ENCODE measurements around the gene PDE4B.

PDE4B gene

DNA sequence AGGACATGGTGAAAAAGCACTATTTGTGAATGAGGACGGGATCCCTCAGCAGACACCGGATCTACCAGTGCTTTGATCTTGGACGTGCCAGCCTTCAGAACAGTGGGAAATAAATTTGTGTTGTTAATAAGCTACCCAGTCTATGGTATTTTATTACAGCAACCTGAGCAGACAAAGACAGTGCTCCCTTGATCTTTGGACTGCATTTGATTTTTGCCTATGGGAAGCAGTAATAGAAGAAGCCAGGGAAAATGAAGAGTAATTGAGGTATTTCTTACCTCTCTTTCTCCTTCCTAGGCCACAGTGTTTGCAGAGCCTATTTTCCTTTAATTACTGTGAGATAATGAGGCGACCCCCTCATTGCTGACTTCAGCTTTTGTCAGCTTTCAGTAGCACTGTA is 87.9 kb downstream of the PDE4B start:
- in situ Hi-C loops (cut with MboI; ENCODE audit: low sequenced_read_pairs): no loop called here

GRCh38 chr1:65881067-65881594 is 88.4 kb downstream of the PDE4B start:
- in situ Hi-C loops (cut with MboI; ENCODE audit: low sequenced_read_pairs): no loop called here

DNA sequence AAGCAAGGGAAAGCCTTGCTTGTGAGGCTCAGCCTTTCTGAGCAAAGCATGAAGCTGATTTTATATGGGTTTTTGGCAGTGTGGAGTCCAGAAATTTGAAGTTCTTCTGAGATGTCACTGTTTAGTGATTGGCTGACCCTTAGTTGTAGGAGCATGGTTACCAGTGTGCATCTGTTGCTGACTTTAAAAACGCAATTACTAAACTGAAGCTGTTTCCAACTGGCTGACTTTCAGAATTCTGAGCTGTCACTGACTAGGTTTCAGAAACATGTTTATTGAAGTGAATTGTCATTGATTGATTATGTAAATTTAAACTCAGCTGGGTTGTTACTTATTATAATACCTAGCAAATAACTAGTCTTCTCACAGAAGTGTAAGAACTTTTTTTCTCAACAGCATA is 89.4 kb downstream of the PDE4B start:
- in situ Hi-C loops (cut with MboI; ENCODE audit: low sequenced_read_pairs): no loop called here

DNA sequence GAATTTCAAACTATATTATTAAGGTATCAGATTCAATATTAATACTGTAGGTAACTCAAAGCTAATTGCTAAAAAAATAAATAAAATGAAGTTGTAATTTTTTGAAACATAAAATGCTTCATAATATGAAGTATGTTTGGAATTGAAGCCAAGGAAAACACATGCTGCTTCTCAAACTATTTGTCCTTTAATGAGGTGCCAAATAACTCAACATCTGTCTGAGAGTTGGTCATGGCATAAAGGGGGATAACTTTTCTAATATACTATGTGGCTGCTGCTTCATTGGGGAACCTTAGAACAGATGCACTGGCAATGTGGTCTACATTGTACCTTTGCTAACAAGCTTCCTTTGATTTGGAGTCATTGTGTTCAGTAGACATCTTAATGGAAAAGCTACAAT is 96.7 kb downstream of the PDE4B start:
- in situ Hi-C loops (cut with MboI; ENCODE audit: low sequenced_read_pairs): no loop called here

DNA sequence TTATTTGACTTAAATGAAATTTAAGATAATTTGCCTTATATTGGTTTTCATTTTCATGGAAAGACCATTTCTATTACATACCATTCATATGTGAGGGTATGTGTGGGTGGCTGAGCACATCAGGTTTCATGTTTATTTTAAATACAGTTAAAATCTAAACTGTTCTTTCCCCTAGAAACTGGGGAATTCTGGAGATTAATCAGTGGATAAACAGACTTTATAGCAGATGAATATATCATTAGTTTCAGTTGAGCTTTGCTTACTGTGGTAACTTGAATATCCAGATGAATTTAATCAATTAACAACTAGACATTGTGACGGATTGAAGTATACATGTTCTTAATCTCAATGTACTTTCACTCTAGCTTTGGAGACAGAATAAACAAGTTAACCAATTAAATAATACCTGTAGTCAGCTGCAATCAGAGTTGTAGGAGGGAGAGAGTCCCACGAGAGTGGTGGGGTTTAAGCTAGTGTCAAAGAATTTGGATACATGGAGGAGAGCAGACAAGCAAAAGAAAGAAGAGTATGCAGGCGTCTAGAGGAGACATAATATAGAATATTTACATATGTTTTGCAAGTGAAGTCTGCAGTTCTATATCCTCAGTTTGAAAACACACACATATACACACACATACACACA is 97.6 kb downstream of the PDE4B start:
- in situ Hi-C loops (cut with MboI; ENCODE audit: low sequenced_read_pairs): no loop called here

DNA sequence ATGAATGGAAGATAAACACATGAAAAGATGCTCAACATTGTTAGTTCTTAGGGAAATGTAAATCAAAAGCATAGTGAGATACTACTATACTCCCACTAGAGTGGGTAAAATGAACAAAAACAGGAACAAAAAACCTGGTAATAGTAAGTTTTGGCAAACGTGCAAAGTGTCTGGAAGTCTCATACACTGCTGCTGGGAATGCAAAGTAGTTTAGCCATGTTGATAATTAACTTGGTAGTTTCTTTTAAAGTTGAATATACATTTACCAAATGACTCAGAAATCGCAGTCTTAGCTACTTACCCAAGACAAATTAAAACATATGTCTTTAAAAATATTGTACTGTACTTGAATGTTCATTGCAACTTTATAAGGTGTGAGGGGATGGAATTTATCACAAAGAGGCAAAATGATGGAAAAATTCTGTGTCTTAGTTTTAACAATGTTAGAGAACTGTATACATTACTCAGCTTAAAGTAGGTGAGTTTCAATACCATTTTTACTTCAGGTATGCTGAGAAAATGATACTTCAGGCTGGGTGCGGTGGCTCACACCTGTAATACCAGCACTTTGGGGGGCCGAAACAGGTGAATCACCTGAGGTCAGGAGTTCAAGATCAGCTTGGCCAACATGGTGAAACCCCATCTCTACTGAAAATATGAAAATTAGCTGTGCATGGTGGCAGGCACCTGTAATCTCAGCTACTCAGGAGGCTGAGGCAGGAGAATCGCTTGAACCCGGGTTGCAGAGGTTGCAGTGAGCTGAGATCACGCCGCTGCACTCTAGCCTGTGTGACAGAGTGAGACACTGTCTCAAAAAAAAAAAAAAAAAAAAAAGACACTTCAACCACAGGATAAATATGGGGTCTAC is 102.3 kb downstream of the PDE4B start:
- in situ Hi-C loops (cut with MboI; ENCODE audit: low sequenced_read_pairs): no loop called here

GRCh38 chr1:65896721-65897120 is 104.0 kb downstream of the PDE4B start:
- in situ Hi-C loops (cut with MboI; ENCODE audit: low sequenced_read_pairs): no loop called here

DNA sequence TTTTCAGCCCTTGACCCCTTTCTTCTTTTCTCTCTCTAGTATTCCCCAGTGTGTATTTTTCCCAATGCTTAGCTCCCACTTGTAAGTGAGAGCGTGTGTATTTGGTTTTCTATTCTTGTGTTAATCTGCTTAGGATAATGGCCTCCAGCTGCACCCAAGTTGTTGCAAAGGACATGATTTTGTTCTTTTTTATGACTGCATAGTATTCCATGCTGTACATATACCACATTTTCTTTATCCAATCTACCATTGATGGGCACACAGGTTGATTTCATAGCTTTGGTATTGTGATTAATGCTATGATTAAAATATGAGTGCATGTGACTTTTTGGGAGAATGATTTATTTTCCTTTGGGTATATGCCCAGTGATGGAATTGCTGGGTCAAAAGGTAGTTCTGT is 104.8 kb downstream of the PDE4B start:
- in situ Hi-C loops (cut with MboI; ENCODE audit: low sequenced_read_pairs): no loop called here

- in situ Hi-C loops (cut with MboI; ENCODE audit: low sequenced_read_pairs): no loop called here
Measured at GRCh38 chr1:65904681-65905083, 112.0 kb downstream of the PDE4B start.

- in situ Hi-C loops (cut with MboI; ENCODE audit: low sequenced_read_pairs): no loop called here
Measured at GRCh38 chr1:65910432-65910831, 117.7 kb downstream of the PDE4B start.

GRCh38 chr1:65911679-65912078 is 119.0 kb downstream of the PDE4B start:
- in situ Hi-C loops (cut with MboI; ENCODE audit: low sequenced_read_pairs): no loop called here

- in situ Hi-C loops (cut with MboI; ENCODE audit: low sequenced_read_pairs): no loop called here
Measured at GRCh38 chr1:65918564-65918963, 125.9 kb downstream of the PDE4B start.

DNA sequence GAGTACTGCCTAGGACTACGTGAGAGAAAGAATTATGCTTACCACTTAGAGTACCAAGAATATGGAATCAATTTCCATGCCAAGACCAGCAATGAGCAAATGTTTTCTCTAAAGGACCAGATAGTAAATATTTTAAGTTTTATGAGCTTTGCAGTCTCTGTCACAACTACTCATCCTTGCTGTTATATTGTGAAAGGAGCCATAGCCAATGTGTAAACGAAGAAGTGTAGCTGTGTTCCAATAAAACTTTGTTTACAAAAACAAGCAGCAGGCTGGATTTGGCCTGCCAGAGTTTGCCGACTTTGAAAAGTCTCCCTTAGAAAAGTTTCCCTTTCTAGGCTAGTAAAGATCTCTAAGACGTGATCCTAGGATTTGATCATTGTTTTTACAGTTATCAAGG is 128.8 kb downstream of the PDE4B start:
- in situ Hi-C loops (cut with MboI; ENCODE audit: low sequenced_read_pairs): no loop called here

GRCh38 chr1:65924471-65924870 is 131.8 kb downstream of the PDE4B start:
- in situ Hi-C loops (cut with MboI; ENCODE audit: low sequenced_read_pairs): no loop called here

DNA sequence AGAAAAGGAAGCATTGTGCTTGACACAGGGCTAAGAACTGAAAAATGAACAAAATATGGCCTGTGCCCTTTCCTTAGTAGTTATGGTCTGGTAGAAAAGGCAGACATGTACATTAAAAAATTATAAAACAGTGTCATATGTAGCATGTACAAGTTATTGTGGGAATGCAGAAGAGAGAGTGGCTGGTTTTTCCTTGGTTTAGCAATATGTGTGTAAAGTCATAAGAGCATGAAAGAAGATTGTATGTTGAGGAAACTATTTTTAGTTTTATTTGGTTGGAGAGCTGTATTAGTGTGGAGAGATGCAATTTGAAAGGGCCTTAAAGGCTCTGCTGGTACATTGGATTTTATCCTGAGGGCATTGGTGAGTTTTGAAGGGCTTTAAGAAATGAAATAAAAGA is 145.8 kb downstream of the PDE4B start:
- in situ Hi-C loops (cut with MboI; ENCODE audit: low sequenced_read_pairs): no loop called here

DNA sequence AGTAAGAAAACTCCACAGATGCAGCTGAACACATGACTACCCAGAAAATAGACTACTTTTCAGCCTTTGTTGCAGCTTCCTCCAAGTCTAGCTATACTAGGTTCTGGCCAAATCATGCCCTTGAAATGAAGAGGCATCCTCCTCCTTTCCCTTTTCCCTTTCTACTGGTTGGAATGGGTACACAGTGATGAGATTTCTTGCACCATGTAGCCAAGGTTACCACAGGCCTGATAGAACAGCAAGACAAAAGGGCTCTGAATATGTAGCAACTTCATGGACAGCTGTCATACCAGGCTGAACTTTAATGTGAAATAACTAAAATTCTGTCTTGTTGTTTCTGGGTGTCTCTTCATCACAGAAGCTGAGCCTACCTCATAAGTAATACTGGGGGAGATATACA is 146.5 kb downstream of the PDE4B start:
- in situ Hi-C loops (cut with MboI; ENCODE audit: low sequenced_read_pairs): no loop called here

DNA sequence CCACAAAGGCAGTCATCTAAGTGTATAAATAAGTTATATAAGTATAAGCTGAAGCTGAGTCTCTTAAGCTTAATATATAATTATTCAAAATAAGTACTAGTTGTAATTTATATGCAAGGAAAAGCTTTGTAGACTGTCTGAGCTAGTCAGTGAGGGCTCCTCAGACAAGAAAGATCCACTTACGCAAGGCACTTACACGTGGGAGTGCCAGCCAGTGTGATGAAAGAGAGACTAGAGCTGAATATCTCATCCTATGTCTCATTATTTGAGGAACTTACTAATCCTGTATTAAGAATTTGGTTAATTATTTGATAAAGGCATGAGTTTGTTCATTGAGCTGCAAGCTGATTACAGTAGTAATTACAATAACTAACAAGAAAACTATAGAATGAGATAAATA is 146.9 kb downstream of the PDE4B start:
- in situ Hi-C loops (cut with MboI; ENCODE audit: low sequenced_read_pairs): no loop called here

DNA sequence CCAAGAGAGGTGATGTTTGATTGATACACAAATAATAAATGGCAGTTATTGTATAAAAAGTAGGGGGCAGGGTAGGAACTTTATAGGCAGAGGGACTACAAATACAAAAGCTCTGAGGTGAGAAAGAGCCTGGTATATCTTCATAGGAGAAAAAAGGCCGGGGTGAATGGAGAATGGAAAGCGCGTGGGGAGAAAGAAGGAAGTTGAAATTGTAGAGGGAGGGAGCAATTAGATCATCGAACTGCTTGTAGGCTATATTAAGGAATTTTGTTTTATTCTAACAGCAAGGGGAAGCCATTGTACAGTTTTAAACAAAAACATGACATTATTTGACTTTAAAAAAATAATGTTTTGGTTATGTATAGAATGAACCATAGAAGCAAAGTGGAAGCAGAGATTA is 147.4 kb downstream of the PDE4B start:
- in situ Hi-C loops (cut with MboI; ENCODE audit: low sequenced_read_pairs): no loop called here

- in situ Hi-C loops (cut with MboI; ENCODE audit: low sequenced_read_pairs): no loop called here
Measured at GRCh38 chr1:65942476-65942875, 149.8 kb downstream of the PDE4B start.

- in situ Hi-C loops (cut with MboI; ENCODE audit: low sequenced_read_pairs): no loop called here
Measured at GRCh38 chr1:65946376-65946775, 153.7 kb downstream of the PDE4B start.

GRCh38 chr1:65946960-65947359 is 154.3 kb downstream of the PDE4B start:
- in situ Hi-C loops (cut with MboI; ENCODE audit: low sequenced_read_pairs): no loop called here

- in situ Hi-C loops (cut with MboI; ENCODE audit: low sequenced_read_pairs): no loop called here
Measured at GRCh38 chr1:65948609-65949229, 156.0 kb downstream of the PDE4B start.
